Measurements from ENCODE around the gene TCTA. TPM values are rescaled to one million over a fixed set of nuclear protein-coding genes. Genes with fewer than 3 reads are reported as not detected.
"Not testable (repeated sequence)": the region's sequence is repeated elsewhere in the genome, so short reads cannot be mapped to it uniquely, and the experiment has no call there.

The TCTA gene
- total RNA-seq, 4 donors from 2014 or later = 12.4 to 56.4 (median 40.9) TPM

DNA sequence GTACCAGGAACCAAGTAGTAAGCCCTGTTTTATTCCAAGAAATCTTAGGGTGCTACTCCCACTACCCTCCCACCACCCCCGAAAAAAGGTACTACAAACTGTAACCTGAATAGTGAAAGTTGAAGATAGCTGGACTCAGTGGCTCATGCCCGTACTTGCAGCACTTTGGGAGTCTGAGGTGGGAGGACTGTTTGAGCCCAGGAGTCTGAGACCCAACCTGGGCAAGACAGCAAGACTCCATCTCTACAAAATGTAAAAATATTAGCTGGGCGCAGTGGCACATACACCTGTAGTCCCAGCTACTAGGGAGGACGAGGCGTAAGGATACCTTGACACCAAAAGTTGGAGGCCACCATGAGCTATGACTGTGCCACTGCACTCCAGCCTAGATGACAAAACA, 8.3 kb upstream of the TCTA start:
- no peak overlapping the region for H3K4me3 ChIP-seq
- no peak overlapping the region for H3K27ac ChIP-seq
- no peaks in the 10 kb centered on the region for H3K27me3 ChIP-seq
- TF ChIP-seq, protein P1, sequence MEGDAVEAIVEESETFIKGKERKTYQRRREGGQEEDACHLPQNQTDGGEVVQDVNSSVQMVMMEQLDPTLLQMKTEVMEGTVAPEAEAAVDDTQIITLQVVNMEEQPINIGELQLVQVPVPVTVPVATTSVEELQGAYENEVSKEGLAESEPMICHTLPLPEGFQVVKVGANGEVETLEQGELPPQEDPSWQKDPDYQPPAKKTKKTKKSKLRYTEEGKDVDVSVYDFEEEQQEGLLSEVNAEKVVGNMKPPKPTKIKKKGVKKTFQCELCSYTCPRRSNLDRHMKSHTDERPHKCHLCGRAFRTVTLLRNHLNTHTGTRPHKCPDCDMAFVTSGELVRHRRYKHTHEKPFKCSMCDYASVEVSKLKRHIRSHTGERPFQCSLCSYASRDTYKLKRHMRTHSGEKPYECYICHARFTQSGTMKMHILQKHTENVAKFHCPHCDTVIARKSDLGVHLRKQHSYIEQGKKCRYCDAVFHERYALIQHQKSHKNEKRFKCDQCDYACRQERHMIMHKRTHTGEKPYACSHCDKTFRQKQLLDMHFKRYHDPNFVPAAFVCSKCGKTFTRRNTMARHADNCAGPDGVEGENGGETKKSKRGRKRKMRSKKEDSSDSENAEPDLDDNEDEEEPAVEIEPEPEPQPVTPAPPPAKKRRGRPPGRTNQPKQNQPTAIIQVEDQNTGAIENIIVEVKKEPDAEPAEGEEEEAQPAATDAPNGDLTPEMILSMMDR (IDR thresholded peaks at IDR 0.05) = no peak
- TF ChIP-seq POLR2A (IDR thresholded peaks at IDR 0.05) = no peak
- H3K4me1 ChIP-seq = peaks cover 0 to 49% (median 16%) of the 10 kb centered on the region in 4 donors
- H3K9me3 ChIP-seq = no peaks in the 10 kb centered on the region
- DNase-seq = no peak
- H3K36me3 ChIP-seq = peaks cover 0 to 11% (median 0%) of the 10 kb centered on the region in 3 donors

DNA sequence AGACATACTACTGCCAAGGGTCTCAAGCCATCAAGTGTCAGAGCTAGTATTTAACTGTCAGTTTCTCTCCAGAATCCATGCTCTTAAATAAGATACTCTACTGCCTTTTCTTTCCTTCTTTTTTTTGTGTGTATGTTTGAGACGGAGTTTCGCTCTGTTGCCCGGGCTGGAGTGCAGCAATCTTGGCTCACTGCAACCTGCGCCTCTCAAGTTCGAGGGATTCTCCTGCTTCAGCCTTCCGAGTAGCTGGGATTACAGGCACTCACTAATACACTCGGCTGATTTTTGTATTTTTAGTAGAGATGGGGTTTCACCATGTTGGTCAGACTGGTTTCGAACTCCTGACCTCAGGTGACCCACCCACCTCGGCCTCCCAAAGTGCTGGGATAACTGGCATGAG, 6.7 kb upstream of the TCTA start:
- not testable (repeated sequence) for H3K9me3 ChIP-seq, H3K4me3 ChIP-seq, H3K27me3 ChIP-seq
- Histone ChIP-seq H3K27ac (peak overlapping the region in 1 of 4 donors; percentile 10), H3K4me1 (peaks cover 0 to 60% (median 22%) of the 10 kb centered on the region in 4 donors), H3K36me3 (peaks cover 0 to 11% (median 0%) of the 10 kb centered on the region in 3 donors)
- peak in 1 of 3 donors; percentile 21 for DNase-seq

DNA sequence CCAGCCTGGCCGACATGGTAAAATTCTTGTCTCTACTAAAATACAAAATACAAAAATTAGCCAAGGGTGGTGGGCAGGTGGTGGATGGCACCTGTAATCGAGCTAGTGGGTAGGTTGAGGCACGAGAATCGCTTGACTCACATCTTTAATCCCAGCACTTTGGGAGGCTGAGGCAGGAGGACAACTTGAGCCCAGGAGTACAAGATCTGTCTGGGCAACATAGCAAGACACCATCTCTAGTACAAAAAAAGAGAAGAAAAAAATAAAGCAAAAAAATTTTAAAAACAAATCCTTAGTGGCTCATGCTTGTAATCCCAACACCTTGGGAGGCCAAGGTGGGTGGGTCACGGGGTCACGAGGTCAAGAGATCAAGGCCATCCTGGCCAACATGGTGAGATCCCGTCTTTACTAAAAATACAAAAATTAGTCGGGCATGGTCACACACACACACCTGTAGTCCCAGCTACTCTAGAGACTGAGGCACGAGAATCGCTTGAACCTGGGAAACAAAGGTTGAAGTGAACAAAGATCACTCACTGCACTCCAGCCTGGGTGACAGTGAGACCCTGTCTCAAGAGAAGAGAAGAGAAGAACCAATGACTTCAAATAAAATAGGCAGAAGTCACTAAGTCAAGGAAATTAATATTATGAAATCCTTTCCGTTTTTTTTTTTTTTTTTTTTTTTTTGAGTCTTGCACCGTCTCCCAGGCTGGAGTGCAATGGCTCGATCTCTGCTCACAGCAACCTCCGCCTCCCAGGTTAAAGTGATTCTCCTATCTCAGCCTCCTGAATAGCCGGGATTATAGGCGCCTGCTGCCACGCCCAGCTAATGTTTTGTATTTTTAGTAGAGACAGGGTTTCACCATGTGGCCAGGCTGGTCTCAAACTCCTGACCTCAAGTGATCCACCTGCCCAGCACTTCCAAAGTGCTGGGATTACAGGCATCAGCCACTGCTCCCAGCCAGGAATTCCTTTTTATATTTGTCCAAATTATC, 5.4 kb upstream of the TCTA start:
- Histone ChIP-seq H3K36me3 (peaks cover 0 to 11% (median 0%) of the 10 kb centered on the region in 3 donors), H3K27ac (peak overlapping the region in 1 of 4 donors; percentile 3), H3K4me3 (no peak overlapping the region), H3K4me1 (peaks cover 0 to 60% (median 22%) of the 10 kb centered on the region in 4 donors), H3K9me3 (no peaks in the 10 kb centered on the region), H3K27me3 (no peaks in the 10 kb centered on the region)
- TF ChIP-seq POLR2A (IDR thresholded peaks at IDR 0.05) = no peak
- TF ChIP-seq, protein P1 (IDR thresholded peaks at IDR 0.05) = no peak
- DNase-seq = no peak

DNA sequence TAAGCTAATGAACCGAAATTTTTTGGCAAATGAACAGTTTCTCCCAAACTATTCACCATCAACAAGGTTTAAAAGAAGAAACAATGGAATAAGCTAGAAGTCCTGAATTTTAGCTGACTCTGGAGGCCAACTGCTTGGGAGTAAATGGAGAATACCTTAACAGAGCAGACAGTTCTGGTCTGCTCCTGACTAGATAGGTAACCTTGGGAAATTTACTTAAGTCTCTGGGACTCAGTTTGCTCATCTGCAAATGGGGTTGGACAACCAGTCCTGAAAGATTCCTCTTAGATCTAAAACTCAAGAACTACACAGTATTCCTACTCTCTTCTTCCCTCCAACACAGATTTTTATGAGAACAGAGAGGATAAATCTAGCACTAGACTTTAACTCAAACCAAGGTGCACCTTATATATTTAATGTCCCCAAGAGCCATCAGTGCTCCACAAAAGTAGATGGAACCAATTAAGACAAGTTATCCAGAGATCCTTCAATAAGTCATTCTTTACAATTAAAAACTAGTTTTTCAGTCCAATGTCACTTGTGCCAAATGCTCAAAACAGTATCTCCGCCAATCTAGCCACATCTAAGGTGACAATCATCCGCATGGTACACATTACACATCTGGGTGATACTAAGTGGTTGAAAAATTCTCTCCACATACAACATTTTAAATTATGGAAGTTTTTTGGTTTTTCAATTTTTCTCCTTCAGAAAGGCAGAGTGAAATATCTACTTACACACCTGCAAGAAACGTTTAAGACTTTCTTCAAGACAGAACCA, 2.0 kb upstream of the TCTA start:
- no peak for DNase-seq
- no peaks in the 10 kb centered on the region for H3K27me3 ChIP-seq
- H3K36me3 ChIP-seq = peaks cover 0 to 8% (median 0%) of the 10 kb centered on the region in 3 donors
- peaks cover 3 to 65% (median 31%) of the 10 kb centered on the region in 4 donors for H3K4me1 ChIP-seq
- peak overlapping the region; percentile 12 to 100 (median 96) for H3K27ac ChIP-seq
- peak overlapping the region; percentile 74 to 99 (median 92) for H3K4me3 ChIP-seq
- no peaks in the 10 kb centered on the region for H3K9me3 ChIP-seq
- TF ChIP-seq, protein P1 (IDR thresholded peaks at IDR 0.05) = no peak
- no peak for TF ChIP-seq POLR2A (IDR thresholded peaks at IDR 0.05)

DNA sequence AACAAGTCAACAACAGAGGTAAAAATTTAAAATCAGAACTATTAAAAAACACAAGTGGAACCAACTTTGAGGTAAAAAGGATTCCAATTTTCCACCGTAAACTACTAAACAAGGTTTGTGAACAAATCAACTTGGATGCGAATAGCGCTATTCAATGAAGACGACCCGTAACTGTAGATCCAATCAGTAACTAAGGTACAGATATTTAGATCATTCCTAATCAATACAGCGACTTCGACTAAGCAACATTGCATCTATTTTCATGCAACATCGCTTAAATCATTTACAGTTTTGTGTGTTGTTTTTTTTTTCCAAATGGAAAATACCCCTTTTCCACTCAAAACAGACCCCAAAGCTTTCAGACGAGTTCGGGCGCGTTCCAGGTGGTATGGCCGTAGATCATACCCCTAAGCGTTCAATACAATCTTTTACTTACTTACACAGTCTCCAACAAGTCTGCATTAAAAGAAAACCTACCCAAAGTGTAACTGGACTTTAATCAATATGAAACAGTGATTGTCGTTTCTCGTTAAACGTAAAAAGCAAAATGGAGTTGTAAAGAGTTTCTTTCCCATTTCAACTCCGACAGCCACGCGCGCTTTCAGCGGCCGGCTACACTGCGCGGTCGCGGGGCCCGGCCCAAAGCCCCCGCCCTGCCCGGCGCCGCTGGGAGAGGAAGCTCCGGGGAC, 1.2 kb upstream of the TCTA start:
- Histone ChIP-seq H3K4me1 (peaks cover 3 to 58% (median 35%) of the 10 kb centered on the region in 4 donors), H3K27ac (peak overlapping the region; percentile 94 to 100 (median 98)), H3K4me3 (peak overlapping the region; percentile 74 to 99 (median 92)), H3K36me3 (peaks cover 0 to 12% (median 0%) of the 10 kb centered on the region in 3 donors), H3K27me3 (no peaks in the 10 kb centered on the region), H3K9me3 (no peaks in the 10 kb centered on the region)
- TF ChIP-seq POLR2A (IDR thresholded peaks at IDR 0.05) = no peak
- TF ChIP-seq, protein P1 (IDR thresholded peaks at IDR 0.05) = no peak
- no peak for DNase-seq

All from Peyer's patch (tissue), 4 donors.